ENCODE data around the gene FCHO2.

FCHO2 gene

GRCh38 chr5:73031839-73032238 lies 76.0 kb downstream of the FCHO2 start:
- no peak for DNase-seq

- no peak for DNase-seq
Observed at GRCh38 chr5:73032635-73033034, 76.8 kb downstream of the FCHO2 start.

- DNase-seq = no peak
Observed at GRCh38 chr5:73037545-73037944, 81.7 kb downstream of the FCHO2 start.

GRCh38 chr5:73039082-73039481 lies 83.2 kb downstream of the FCHO2 start:
- no peak for DNase-seq

GRCh38 chr5:73042993-73043392 lies 87.2 kb downstream of the FCHO2 start:
- no peak for DNase-seq

GRCh38 chr5:73044546-73044945 lies 88.7 kb downstream of the FCHO2 start:
- DNase-seq = no peak

GRCh38 chr5:73045623-73046022 lies 89.8 kb downstream of the FCHO2 start:
- no peak for DNase-seq

- DNase-seq = no peak
Observed at GRCh38 chr5:73061593-73061992, 105.8 kb downstream of the FCHO2 start.

GRCh38 chr5:73066466-73066865 lies 110.6 kb downstream of the FCHO2 start:
- no peak for DNase-seq

GRCh38 chr5:73067213-73067612 lies 111.4 kb downstream of the FCHO2 start:
- no peak for DNase-seq

GRCh38 chr5:73081093-73081492 lies 125.3 kb downstream of the FCHO2 start:
- no peak for DNase-seq

GRCh38 chr5:73088026-73088425 lies 132.2 kb downstream of the FCHO2 start:
- DNase-seq = no peak

GRCh38 chr5:73093943-73094342 lies 138.1 kb downstream of the FCHO2 start:
- DNase-seq = no peak

- DNase-seq = no peak
Observed at GRCh38 chr5:73094415-73094814, 138.6 kb downstream of the FCHO2 start.

- no peak for DNase-seq
Observed at GRCh38 chr5:73095564-73096238, 139.9 kb downstream of the FCHO2 start.

GRCh38 chr5:73096239-73096575 lies 140.4 kb downstream of the FCHO2 start:
- peak; percentile 14 for DNase-seq

- DNase-seq = no peak
Observed at GRCh38 chr5:73097740-73098139, 141.9 kb downstream of the FCHO2 start.

- no peak for DNase-seq
Observed at GRCh38 chr5:73100109-73100508, 144.3 kb downstream of the FCHO2 start.

- no peak for DNase-seq
Observed at GRCh38 chr5:73103870-73104299, 148.0 kb downstream of the FCHO2 start.

GRCh38 chr5:73104326-73104725 lies 148.5 kb downstream of the FCHO2 start:
- DNase-seq = no peak

GRCh38 chr5:73106335-73106734 lies 150.5 kb downstream of the FCHO2 start:
- DNase-seq = no peak

- no peak for DNase-seq
Observed at GRCh38 chr5:73110190-73110589, 154.3 kb downstream of the FCHO2 start.

GRCh38 chr5:73111536-73111935 lies 155.7 kb downstream of the FCHO2 start:
- DNase-seq = no peak

GRCh38 chr5:73112359-73112758 lies 156.5 kb downstream of the FCHO2 start:
- DNase-seq = no peak

- DNase-seq = no peak
Observed at GRCh38 chr5:73114044-73114688, 158.3 kb downstream of the FCHO2 start.
